ENCODE data around the gene ARHGEF38.

DNA sequence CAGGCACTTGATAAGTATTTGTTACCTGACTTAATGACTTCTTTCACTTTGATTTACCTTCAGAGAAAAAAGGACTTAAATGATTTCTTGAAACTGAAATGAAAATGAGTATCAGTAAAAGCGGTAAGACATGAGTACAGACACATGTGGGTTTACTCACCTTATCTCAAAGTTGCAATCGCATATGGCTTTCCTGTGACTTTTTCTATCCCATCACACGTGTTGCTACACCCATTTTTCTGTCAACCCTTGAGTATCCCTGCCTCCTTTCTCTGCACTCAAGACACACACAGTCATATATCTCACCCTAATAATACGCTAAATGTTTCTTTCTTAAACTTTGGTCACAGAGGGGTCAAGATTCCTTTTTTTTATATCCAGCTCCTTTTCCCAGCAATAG lies 11.0 kb upstream of the ARHGEF38 start:
- TF ChIP-seq EP300 (IDR thresholded peaks at IDR 0.05; ENCODE audit: borderline replicate concordance) (no peak), ZBTB7A (IDR thresholded peaks at IDR 0.05; ENCODE audit: low read depth) (no peak), CREB1 (IDR thresholded peaks at IDR 0.05; ENCODE audit: low read depth) (no peak), FOXM1 (IDR thresholded peaks at IDR 0.05; ENCODE audit: borderline replicate concordance, low read depth) (no peak), YY1 (IDR thresholded peaks at IDR 0.05; ENCODE audit: low read depth) (no peak), EGR1 (IDR thresholded peaks at IDR 0.05) (no peak), TAF1 (IDR thresholded peaks at IDR 0.05; ENCODE audit: low read depth) (no peak), CEBPB (IDR thresholded peaks at IDR 0.05) (no peak), TCF12 (IDR thresholded peaks at IDR 0.05; ENCODE audit: low read depth) (no peak), TEAD4 (IDR thresholded peaks at IDR 0.05) (no peak), NFIC (IDR thresholded peaks at IDR 0.05) (no peak)
- TF ChIP-seq, protein P1, sequence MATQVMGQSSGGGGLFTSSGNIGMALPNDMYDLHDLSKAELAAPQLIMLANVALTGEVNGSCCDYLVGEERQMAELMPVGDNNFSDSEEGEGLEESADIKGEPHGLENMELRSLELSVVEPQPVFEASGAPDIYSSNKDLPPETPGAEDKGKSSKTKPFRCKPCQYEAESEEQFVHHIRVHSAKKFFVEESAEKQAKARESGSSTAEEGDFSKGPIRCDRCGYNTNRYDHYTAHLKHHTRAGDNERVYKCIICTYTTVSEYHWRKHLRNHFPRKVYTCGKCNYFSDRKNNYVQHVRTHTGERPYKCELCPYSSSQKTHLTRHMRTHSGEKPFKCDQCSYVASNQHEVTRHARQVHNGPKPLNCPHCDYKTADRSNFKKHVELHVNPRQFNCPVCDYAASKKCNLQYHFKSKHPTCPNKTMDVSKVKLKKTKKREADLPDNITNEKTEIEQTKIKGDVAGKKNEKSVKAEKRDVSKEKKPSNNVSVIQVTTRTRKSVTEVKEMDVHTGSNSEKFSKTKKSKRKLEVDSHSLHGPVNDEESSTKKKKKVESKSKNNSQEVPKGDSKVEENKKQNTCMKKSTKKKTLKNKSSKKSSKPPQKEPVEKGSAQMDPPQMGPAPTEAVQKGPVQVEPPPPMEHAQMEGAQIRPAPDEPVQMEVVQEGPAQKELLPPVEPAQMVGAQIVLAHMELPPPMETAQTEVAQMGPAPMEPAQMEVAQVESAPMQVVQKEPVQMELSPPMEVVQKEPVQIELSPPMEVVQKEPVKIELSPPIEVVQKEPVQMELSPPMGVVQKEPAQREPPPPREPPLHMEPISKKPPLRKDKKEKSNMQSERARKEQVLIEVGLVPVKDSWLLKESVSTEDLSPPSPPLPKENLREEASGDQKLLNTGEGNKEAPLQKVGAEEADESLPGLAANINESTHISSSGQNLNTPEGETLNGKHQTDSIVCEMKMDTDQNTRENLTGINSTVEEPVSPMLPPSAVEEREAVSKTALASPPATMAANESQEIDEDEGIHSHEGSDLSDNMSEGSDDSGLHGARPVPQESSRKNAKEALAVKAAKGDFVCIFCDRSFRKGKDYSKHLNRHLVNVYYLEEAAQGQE (IDR thresholded peaks at IDR 0.05; ENCODE audit: low read depth) = no peak
- TF ChIP-seq, protein P2, sequence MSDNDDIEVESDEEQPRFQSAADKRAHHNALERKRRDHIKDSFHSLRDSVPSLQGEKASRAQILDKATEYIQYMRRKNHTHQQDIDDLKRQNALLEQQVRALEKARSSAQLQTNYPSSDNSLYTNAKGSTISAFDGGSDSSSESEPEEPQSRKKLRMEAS (IDR thresholded peaks at IDR 0.05) = no peak
- TF ChIP-seq, protein P3, sequence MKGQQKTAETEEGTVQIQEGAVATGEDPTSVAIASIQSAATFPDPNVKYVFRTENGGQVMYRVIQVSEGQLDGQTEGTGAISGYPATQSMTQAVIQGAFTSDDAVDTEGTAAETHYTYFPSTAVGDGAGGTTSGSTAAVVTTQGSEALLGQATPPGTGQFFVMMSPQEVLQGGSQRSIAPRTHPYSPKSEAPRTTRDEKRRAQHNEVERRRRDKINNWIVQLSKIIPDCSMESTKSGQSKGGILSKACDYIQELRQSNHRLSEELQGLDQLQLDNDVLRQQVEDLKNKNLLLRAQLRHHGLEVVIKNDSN (IDR thresholded peaks at IDR 0.05) = no peak
